HG02610 (cell line): ENCODE measurements around the gene ZNF324B.
A peak's percentile ranks its signal among the peaks of the same experiment; 100 is the strongest.
"Not testable (repeated sequence)": the region's sequence is repeated elsewhere in the genome, so short reads cannot be mapped to it uniquely, and the experiment has no call there.

Source experiments
- ATAC-seq: cut with Tn5 transposase; IDR thresholded peaks from one replicate; pipeline ENCODE4 v1.9.1; 2021; ENCODE audit warnings: mild to moderate bottlenecking, moderate library complexity; ENCODE audit not compliant: unreplicated experiment

Gene ZNF324B

DNA sequence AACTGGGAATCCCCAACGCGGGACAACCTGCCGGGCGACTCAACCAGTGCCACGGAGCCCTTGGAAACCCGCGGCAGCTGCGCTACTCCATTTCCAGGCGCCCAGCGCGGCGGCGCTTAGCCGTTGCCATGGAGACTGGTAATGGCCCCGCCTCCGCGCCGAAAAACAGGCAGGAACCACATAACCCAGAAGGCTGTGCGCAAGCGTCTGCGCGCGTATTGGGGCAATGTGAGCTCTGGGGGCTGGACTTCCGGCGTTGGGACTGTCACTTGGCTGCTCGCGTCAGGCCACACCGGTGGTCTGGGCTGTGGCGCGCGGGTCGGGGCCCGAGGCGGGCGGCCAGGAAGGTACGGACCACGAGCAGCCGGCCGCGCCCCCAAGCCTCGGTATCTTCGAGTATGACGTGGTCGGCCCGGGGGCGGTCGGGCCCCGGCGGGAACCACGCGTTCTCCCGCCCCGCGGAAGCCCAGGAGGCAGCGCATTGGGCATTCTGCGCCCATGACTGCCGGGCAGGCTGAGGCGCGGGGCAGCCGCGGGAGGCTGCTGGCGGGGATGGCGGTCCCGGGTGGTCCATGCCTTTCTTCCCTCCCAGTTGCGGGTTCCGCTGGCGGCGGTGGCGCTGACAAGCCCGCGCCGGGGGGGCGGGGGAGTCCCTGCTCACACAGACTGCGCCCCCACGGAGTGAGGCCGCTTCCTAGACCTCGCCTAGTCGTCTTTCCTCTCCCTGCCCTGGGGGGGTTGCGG is at the start of gene ZNF324B:
TSS of gene ZNF324B (plus strand) at position 265 of the 744 bp plus-strand sequence. CDS start 2,080 bp downstream, outside the sequence.
- ATAC-seq = peak; percentile 94

GRCh38 chr19:58401840-58402421 is 49.5 kb upstream of the ZNF324B start:
- no peak for ATAC-seq

- not testable (repeated sequence) for ATAC-seq
Observed at GRCh38 chr19:58403920-58404478, 47.4 kb upstream of the ZNF324B start.

DNA sequence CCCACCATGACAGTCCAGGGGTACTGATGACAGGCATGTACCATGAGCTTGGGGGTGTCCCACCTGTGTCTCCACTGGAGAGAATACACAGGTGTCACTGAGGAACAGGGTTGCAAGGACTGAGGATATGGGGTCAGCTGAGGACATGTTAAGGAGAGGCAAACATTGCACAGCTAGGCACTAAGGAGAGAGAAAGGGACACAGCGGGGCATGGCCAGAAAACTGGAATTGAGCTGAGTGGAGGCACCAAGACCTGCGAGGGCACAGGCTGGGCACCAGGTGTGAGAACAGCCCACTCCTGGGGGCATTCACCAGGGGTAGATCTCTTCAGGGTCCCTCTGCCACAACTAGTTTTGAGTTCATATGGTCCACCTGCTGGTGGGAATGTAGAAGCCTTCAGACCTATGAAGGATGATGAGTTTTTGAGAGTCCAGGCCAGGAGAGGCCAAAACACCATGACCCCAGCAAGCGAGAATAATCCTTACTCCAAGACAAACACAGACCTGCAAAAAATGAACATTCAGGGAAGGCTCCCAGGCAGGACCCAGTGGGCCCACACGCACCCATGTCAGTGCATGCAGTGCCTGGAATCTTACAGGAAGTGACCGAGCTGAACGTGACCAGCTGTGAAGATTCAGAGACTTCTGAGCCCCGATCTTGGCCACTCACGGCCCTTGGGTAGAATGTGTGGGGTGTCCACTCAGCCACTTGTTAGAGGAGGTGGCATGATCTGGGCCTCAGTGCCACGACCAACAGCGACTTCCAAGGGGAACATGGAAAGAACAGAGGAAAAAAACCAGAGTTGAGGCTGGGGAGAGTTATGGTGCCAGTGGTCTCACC is 44.4 kb upstream of the ZNF324B start:
- ATAC-seq = no peak

- no peak for ATAC-seq
Observed at GRCh38 chr19:58407658-58408151, 43.7 kb upstream of the ZNF324B start.

DNA sequence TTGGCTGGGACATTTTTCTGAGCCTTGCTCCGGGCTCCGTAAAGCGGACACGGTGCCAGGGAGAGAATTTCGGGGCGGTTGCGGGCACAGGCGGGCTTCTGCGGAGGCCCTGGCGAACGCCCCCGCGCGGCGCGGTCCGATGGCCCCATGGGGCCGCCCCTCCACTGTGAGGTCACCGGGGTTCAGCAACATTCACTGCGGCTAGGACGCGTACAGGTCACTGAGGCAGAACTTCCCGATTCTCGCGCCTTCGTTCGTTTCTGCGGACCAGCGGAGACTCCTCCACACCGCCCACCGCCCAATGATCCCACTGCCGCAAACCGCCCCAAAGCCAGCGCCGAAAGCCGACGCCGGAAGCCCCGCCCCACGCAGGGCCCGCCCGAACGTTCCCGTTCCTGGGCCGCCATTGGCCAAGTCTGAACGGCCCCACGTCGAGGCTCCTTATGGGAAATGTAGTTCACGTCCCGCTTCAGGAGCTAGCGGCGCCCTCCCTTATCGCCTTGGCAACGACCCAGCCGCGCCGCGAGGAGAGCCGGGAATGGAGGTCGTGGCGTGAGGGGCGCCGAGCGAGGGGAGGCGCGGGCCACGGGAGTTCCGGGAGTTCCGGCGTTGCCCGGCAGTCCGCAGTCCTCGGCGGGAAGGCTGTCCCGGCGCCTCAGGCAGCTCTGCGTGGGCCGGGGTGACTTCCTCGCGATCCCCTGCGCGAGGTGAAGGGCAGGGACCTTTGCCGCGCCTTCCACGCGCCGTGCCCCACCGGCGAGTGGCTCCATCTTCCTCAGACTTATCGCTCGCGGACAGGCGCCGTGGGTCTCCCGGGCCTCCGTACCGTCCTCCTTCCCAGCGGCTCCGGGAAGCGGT is 43.0 kb upstream of the ZNF324B start, which contains the start of gene ZNF584:
TSS of gene ZNF584 (plus strand) at position 498 of the 858 bp plus-strand sequence. CDS start 499 bp downstream, outside the sequence.
- ATAC-seq = peak; percentile 95

DNA sequence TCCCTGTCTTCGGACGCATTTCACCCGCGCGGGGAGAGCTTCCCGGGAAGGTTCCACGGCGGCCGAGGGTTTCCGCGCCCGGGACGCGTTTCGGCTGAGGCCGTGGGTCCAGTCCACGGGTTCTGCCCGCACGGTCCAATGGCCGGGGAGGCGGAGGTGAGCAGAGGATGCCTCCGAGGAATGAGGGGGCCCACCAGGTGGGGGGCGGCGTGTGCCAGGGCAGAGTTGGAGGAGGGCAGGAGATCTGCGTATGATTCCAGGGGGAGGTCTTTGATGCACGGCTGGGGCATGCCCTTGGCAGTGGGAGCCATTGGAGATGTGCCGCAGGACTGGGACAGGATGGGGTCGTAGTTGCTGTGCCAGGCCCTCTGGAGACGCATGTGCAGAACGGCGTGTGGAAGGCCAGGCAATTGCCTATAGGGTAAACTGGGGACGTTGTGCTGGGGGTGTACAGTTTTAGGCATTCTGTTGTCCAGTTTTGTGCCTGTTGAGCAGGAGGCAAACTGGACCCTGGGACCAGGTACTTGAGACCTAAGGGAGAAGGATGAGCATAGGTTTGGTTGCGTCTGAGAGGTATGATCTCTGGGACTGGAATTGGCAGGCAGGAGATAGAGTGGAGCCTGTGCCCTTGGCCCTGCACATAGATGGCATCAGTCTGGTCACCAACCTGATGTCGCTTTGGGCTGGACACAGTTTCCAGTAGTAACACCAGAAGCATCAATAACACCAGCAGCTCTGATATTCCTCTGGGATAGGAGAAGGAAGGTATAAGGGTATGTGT is 42.2 kb upstream of the ZNF324B start:
- no peak for ATAC-seq

DNA sequence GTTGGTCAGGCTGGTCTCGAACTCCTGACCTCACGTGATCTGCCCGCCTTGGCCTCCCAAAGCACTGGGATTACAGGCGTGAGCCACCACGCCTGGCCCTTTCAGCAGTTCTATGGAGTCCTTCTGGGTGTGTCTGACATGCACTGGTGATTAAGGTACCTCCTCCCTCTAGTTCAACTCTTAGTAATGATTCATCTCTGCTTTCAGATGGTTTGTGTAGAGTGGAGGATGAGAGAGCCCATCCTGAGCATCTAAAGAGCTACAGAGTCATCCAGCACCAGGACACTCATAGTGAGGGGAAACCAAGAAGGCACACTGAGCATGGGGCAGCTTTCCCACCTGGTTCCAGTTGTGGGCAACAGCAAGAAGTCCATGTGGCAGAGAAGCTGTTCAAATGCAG is 34.8 kb upstream of the ZNF324B start:
- no peak for ATAC-seq

DNA sequence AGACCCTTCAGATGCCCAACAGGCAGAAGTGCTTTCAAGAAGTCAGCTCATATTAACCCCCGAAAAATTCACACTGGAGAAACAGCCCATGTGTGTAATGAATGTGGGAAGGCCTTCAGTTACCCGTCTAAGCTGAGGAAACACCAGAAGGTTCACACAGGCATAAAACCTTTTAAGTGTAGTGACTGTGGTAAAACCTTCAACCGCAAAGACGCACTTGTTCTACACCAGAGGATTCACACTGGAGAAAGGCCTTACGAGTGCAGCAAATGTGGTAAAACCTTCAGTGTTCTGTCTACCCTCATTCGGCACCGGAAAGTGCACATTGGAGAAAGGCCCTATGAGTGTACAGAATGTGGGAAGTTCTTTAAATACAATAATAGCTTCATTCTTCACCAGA is 34.4 kb upstream of the ZNF324B start:
- no peak for ATAC-seq

- no peak for ATAC-seq
Observed at GRCh38 chr19:58428617-58429016, 22.8 kb upstream of the ZNF324B start.

DNA sequence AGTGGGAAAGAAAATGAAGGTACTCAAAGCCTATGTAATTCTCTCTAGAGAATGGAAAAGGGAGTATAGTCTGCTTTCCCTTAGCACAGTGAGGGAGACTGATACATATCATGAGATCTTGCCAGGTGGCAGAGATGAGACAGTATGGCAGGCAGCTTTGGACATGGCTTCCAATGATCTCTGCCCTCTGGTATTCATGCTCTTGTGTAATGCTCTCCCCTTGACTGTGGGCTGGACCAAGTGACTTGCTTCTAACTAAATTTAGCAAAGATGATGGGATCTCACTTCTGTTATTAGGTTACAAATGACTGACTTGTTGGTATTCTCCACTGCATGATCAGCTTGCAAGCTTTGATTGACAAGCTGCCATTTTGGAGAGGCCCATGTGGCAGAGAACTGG is 21.7 kb upstream of the ZNF324B start:
- ATAC-seq = no peak

DNA sequence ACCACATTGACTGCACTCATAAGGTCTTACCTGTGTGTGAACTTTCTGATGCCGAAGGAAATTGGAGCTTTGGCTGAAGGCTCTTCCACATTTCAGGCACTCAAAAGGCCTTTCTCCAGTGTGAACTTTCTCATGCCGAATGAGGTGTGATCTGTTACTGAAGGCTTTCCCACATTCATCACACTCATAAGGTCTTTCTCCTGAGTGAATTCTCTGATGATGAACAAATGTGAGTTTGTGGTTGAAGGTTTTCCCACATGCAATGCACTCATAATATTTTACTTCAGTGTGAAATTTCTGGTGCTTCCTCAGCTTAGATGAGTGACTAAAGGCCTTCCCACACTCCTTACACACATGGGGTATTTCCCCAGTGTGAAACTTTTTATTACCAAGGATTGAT is 17.2 kb upstream of the ZNF324B start:
- no peak for ATAC-seq

DNA sequence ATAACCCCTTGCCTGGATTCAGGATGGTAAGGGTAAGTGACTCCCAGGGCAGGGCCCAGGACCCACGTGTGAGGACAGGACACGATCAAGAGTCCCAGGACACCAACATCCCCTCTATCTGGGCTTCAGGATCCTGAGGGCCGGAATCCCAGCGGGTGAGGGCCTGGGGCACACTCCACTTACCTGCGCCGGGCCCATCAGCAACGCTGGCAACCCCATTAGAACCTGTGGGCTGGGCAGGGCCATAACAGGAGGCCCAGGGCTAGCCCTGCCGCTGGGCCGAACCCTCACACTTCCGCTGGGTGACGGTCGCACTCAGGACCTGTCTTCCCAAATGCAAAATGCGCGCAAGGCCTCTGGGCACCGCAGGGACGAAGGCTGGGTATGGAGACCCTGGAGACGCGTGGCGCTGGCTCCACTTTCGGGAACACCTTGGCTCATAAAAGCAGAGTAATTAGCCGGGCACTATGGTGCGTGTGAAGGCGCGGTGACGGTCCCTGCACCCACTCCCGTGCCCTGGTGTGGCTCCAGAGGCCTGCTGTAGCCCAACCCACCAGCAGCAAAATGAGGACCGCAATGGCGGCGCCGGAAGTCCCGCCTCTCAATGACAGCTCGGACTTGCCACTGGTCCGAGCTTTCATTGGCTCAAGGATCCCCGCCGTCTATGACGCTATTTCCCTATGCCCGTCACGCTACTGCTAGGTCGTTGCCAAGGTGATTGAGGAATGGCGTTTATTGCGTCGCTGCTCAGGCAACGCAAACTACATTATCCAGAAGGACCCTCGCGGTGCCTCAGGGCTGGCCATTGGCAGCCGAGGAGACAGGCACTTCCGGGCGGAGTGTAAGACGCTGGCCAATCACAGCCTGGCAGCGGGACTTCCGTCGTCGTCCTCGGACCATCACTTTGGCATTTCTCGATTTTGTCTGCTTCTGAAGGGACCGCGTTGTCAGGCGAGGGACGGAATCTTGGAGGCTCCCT is 11.6 kb upstream of the ZNF324B start, which contains the start of gene ZNF132:
TSS of gene ZNF132 (minus strand) at position 578 of the 979 bp plus-strand sequence. CDS start at position 246, 332 bp downstream.
- peak; percentile 93 for ATAC-seq

- ATAC-seq = no peak
Observed at GRCh38 chr19:58440556-58440955, 10.9 kb upstream of the ZNF324B start.

DNA sequence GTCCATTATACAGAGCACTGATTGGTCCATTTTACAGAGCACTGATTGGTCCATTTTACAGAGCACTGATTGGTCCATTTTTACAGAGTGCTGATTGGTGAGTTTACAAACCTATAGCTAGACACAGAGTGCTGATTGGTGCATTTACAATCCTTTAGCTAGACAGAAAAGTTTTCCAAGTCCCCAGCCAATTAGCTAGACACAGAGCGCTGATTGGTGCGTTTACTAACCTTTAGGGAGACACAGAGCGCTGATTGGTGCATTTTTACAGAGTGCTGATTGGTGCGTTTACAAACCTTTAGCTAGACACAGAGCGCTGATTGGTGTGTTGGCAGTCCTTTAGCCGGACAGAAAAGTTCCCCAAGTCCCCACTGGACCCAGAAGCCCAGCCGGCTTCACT is 8.4 kb upstream of the ZNF324B start:
- ATAC-seq = not testable (repeated sequence)

GRCh38 chr19:58448860-58449259 is 2.6 kb upstream of the ZNF324B start:
- not testable (repeated sequence) for ATAC-seq

DNA sequence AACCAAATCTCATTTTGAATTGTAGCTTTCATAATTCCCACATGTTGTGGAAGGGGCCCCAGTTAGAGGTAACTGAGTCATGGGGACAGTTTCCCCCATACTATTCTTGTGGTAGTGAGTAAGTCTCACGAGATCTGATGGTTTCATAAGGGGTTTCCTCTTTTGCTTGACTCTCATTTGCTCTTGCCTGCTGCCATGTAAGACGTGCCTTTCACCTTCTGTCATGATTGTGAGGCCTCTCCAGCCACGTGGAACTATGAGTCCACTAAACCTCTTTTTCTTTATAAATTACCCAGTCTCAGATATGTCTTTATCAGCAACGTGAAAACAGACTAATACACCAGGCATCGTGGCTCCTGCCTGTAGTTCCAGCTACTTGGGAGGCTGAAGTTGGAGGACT is 1.4 kb upstream of the ZNF324B start:
- not testable (repeated sequence) for ATAC-seq

- ATAC-seq = no peak
Observed at GRCh38 chr19:58450856-58451357, 515 bp upstream of the ZNF324B start.
